Panc1 (cell line): ENCODE measurements around the gene AFF2.

Experiments
- SIN3A ChIP-seq: IDR thresholded peaks from 2 replicates; pipeline ENCODE4 v1.6.1; 2012; ENCODE audit warnings: low read depth, mild to moderate bottlenecking, low read length, moderate library complexity, borderline replicate concordance; ENCODE audit not compliant: insufficient read depth
- TF ChIP-seq, protein P1 (sequence below): fragments of 450-650 bp; IDR thresholded peaks from 2 replicates; pipeline ENCODE4 v1.5.1; 2017; ENCODE audit warnings: mild to moderate bottlenecking
- TF ChIP-seq, protein P2 (sequence below), 2 experiments: IDR thresholded peaks; 2 replicates each; pipeline ENCODE4 v1.6.1; 2011 to 2012; ENCODE audit warnings: low read depth in 2 of 2, control low read depth in 1 of 2, low read length in 1 of 2, mild to moderate bottlenecking in 1 of 2, moderate library complexity in 1 of 2; ENCODE audit not compliant: insufficient read depth in 1 of 2

DNA sequence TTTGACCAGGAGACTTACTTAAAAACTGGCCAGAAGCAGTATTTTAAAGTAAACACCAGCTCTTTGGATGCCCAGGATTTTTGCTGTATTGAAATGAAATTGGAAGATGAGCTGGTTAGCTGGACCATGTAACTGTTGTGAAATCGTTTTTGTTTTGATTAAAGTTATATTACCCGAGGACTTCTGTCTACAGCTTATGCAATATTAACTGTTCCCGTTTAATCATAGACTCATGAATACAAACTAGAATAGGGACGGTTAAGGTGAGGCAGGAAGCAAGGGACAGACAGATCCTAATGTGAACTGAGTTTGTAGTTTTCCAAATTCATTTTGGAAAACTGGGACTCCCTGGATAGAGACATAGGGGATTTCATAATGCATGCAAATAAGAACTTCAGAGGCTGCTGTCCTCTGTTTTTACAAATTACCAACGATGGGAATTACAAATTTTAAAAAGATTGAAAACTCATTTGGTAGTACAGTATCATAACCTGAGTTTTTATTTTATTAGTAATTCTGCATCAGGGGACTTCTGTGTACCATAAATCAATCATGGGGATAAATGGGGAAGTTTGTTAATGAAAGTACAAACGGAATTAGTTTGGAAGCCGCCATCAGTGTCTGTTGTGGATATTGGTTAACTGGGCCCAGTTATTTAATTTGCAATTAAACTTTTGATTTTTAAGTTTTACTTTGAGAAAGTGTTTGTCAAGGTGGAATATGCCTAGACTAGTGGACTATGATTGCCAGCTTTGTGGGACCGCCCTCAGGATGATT is 304.4 kb downstream of the AFF2 start:
- TF ChIP-seq, protein P1, sequence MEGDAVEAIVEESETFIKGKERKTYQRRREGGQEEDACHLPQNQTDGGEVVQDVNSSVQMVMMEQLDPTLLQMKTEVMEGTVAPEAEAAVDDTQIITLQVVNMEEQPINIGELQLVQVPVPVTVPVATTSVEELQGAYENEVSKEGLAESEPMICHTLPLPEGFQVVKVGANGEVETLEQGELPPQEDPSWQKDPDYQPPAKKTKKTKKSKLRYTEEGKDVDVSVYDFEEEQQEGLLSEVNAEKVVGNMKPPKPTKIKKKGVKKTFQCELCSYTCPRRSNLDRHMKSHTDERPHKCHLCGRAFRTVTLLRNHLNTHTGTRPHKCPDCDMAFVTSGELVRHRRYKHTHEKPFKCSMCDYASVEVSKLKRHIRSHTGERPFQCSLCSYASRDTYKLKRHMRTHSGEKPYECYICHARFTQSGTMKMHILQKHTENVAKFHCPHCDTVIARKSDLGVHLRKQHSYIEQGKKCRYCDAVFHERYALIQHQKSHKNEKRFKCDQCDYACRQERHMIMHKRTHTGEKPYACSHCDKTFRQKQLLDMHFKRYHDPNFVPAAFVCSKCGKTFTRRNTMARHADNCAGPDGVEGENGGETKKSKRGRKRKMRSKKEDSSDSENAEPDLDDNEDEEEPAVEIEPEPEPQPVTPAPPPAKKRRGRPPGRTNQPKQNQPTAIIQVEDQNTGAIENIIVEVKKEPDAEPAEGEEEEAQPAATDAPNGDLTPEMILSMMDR = no peak
- TF ChIP-seq, protein P2, sequence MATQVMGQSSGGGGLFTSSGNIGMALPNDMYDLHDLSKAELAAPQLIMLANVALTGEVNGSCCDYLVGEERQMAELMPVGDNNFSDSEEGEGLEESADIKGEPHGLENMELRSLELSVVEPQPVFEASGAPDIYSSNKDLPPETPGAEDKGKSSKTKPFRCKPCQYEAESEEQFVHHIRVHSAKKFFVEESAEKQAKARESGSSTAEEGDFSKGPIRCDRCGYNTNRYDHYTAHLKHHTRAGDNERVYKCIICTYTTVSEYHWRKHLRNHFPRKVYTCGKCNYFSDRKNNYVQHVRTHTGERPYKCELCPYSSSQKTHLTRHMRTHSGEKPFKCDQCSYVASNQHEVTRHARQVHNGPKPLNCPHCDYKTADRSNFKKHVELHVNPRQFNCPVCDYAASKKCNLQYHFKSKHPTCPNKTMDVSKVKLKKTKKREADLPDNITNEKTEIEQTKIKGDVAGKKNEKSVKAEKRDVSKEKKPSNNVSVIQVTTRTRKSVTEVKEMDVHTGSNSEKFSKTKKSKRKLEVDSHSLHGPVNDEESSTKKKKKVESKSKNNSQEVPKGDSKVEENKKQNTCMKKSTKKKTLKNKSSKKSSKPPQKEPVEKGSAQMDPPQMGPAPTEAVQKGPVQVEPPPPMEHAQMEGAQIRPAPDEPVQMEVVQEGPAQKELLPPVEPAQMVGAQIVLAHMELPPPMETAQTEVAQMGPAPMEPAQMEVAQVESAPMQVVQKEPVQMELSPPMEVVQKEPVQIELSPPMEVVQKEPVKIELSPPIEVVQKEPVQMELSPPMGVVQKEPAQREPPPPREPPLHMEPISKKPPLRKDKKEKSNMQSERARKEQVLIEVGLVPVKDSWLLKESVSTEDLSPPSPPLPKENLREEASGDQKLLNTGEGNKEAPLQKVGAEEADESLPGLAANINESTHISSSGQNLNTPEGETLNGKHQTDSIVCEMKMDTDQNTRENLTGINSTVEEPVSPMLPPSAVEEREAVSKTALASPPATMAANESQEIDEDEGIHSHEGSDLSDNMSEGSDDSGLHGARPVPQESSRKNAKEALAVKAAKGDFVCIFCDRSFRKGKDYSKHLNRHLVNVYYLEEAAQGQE (IDR thresholded peaks at IDR 0.05; ENCODE audit: insufficient read depth in 1 of 2, low read depth in 2 of 2, low read length in 1 of 2) = no peak
- TF ChIP-seq SIN3A = no peak
